SH-SY5Y (cell line): ENCODE data around the gene SSTR5.

Experiments
- GATA2 ChIP-seq: IDR thresholded peaks from 2 replicates; pipeline ENCODE4 v1.6.1; 2011; ENCODE audit warnings: mild to moderate bottlenecking, low read depth, low read length
- GATA3 ChIP-seq: IDR thresholded peaks from 2 replicates; pipeline ENCODE4 v1.6.1; 2011; ENCODE audit warnings: low read depth, mild to moderate bottlenecking, low read length, moderate library complexity

- TF ChIP-seq GATA2 (no peak), GATA3 (no peak)
Observed at GRCh38 chr16:1089439-1089821, 16.9 kb downstream of the SSTR5 start.
